Fibroblast of skin of right biceps (primary cell): Measurements from ENCODE around the gene INSL3.
A peak's percentile ranks its signal among the peaks of the same experiment; 100 is the strongest.

ENCODE experiments used
- DNase-seq: peaks from one replicate; pipeline ENCODE4 v3.0.0-alpha.2; 2013

INSL3 gene

GRCh38 chr19:17843908-17844490 is 22.7 kb upstream of the INSL3 start:
- DNase-seq, result no peak

DNA sequence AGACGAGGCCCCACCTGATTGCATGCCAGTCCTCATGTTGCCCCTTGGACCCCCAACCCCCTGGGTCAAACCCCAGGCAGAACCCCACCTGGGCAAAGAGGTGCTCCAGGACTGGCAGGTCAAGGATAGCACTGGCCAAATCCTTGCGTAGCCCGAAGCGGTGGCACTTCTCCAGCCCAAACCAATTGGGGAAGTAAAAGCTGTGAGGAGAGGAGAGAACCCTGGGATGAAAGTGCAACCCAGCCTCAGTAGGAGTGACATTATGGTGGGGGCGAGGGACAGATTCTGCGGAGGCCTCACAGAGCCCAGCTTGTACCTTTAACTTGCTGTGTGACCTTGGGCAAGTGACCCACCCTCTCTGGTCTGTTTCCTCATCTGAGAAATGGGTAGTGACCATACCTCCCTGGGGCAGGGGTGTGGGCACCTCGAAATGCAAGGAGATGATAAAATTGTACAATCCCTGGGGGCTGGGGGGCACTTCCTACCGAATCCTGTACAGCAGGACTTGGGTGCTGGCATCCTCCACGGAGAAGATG is 22.0 kb upstream of the INSL3 start:
- DNase-seq, result no peak

DNA sequence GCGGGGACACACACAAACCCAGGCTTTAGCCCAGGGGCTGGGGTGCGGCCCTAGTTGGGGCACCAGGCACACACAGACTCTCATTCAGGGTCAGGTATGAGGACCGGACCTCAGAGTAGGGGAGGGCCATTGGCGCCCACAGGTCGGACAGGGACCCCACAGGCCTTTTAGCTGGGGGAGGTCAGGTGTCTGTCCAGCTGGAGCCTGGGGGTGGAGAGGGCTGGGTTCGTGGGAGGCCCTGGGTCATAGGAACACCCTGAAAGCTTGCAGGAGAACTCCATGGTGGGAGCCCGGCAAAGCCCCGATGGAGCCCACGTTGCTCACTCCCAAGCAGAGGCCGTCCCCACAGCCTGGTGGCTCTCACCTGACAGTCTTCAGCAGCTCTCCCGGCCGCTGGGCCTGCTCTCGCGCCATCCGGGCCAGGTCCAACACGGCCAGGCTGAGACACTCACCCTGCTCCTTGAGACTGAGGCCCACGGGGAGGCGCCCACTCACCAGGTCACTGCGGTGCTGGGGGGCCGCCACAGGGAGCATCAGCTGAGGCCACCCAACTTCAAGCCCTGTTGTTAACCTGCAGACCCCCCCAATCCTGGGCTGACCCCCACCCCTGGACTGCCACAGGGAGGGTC is 21.5 kb upstream of the INSL3 start:
- DNase-seq, result no peak

DNA sequence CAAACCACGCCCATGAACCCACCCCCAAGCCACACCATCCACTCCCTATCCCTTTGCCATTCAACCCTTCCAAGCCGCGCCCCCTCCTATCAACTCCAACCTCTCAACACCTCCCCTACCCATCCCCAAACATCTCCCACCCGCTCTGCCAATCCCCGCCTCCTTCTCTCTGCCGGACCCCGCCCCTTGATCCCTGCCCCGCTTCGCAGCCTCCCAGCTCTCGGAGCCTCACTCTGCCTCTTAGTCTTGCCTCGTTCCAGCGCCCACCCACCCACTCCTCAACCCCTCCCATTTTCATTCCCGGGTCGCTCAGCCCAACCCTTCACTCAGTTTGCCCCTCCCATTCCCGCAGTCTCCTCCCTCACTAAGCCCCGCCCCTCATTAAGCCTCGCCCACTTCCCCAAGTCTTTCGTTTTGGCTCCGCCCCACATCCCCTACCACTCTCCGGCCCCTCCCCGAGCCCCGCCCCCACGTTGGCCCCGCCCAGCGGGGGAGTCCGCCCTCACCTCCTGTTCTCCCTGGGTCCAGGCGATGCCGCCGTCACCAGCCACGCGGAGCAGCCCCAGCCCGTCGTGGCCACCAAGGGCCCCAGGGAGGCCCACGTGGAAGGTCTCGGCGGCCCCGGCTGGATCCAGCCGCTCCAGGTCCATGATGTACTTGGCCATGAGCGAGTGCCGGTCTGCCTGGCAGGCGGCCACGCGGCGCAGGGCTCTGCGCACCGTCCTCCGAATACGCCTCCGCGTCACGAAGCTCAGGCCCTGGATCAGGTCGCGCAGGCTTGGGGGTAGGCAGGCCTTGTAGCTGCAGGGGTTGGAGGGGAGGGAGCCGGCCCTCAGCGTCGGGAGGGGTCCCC is 20.7 kb upstream of the INSL3 start:
- DNase-seq, result peak; percentile 87

GRCh38 chr19:17841371-17841809 is 20.1 kb upstream of the INSL3 start:
- no peak for DNase-seq

DNA sequence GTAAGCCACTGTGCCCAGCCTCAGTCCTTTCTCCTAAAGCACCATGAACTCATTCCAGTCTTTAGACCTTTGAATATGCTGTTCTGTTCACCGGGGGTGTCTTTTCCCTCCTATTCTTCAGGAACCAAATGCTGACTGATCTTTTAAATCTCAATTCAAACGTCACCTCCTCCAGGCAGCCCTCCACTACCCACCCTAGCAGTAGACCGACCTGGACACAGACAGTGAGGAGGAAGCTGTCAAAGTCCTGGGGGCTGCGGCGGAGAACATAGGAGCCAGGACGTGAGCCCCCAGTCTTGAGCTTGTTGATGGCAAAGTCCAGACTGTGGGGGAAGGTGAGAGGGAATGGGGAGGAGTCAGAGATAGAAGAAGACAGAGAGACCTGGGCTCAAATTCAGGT is 18.7 kb upstream of the INSL3 start:
- DNase-seq, result no peak

DNA sequence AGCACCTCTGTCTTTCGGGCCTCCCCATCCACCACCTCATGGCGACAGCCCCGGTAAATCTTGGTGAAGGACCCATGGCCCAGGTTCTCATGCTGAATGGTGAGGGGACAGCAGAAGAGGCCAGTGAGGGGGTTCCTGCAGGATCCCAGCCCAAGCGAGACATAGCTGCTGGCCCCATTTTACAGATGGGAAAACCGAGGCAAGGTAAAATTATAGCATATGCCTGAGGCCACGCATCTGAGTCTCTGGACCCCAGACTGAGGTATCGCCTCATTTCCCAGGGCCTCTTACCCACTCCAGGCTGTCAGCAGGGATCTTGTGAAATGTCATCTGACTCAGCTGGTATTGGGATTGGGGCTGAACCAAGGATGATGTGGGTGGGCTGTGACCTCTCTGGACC is 16.7 kb upstream of the INSL3 start:
- no peak for DNase-seq

DNA sequence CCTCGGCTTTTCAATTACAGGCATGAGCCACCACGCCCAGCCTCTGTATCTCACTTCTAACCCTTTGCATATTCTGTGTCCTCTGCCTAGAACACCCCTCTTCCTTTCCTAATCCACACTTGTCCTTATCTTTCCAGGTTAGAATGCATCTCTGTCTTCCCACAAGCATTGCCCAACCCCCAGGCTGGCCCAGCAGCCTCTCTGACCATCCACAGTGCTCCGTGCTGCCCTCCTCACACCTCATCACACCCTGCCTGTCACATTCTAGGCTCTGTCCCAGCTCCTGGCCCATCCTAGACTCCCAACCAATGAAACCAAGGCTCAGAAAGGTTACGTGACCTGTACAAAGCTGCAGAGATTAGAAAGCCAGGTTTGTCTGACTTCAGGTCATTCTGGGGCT is 15.2 kb upstream of the INSL3 start:
- DNase-seq, result no peak

DNA sequence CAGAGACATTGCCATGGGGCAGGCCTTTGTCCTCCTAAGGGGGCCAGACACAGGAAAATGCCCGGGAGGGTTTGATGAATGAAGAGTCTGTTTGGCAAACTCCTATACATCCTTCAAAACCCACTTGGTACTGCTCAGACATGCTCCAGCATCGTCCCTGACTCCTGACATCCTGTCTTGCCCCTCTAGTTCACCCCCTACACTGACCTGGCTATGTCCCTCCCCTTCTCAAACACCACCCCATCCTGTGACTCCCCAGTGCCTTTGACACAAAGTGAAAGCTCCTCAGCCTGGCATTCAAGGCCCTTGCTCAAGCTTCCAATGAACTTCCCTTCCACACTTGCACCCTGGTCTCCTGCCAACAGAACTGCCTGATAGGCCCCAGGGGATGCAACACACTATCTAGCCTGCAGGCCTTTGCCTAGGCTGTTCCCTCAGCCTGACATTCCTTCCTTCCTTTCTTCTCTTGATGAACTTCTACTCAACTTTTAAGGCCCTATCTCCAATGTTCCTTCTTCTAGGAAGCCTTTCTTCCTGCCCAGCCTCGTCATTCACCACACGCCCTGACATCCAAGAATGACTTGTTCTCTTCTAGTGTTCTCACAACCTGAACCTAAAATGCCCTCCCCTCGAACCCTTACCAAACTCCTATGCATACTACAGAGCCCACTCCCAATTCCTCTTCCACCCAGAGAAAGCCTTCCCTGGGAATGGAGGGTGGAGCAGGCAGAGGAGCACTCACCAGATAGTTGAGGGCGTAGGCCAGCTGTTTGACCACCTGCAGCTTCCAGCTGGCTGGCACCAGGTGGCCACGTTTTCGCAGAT is 14.1 kb upstream of the INSL3 start:
- DNase-seq, result no peak

GRCh38 chr19:17834350-17835181 is 13.2 kb upstream of the INSL3 start:
- DNase-seq, result no peak

- DNase-seq, result no peak
These were observed 11.3 kb upstream of the INSL3 start for GRCh38 chr19:17832443-17833208.

DNA sequence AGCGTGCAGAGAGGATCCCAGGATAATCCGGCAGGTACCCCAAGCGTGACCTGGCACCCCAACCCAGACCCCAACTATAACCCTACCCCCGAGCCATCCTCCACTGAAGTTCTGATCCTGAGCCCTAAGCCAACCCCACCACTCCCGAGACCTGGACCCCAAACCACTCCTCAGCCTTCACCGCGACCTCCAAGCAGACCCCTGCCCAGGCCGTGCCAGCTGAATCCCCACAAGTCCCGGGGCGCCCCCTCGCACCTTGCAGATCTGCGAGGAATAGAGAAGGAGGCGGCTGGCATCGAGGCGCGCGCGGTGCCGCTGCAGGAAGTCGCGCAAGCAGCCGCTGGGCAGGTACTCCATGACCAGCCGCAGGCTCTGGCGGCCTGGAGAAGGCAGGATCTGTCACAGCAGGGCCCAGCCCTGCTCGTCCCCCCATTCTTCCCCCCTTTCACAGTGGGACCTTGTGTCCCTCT is 10.1 kb upstream of the INSL3 start:
- no peak for DNase-seq

- peak; percentile 83 for DNase-seq
These were observed 9.5 kb upstream of the INSL3 start for GRCh38 chr19:17830567-17831418.

DNA sequence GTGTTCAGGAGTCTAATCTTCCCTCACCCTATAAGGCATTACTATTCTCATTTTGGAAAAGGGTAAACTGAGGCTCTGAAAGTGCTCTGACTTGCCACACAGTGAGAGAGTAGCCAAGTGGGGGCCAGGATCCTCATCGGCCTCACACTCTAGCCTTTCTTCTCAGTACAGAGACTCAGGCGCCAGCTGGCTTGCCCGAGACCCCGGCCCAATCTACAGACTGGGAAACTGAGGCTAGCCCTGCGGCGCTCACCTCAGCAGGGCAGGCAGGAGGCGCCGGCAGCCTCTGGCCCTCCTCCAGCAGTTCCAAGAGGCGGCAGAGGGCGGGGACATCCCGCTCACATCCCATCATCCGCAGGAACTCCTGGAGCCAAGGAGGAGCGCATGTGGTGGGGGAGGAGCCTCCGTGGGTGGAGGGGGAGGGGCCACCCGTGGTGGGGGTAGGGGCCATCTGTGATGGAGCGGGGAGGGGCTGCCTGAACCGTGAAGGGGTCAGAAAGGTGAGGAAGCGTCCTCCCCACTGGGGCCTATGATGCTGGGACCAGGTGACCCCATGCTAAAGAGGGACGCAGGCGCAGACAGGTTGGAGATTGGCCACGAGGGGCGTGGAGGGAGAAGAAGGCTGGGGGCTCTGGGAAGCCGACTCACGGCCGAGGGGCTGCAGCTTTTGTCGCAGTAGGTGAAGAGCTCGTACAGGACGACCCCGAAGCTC is 8.7 kb upstream of the INSL3 start:
- DNase-seq, result peak; percentile 66

GRCh38 chr19:17826508-17827056 is 5.3 kb upstream of the INSL3 start:
- DNase-seq, result no peak

- no peak for DNase-seq
These were observed 3.0 kb upstream of the INSL3 start for GRCh38 chr19:17824339-17824738.

- no peak for DNase-seq
These were observed 3.5 kb downstream of the INSL3 start for GRCh38 chr19:17817668-17818363.

DNA sequence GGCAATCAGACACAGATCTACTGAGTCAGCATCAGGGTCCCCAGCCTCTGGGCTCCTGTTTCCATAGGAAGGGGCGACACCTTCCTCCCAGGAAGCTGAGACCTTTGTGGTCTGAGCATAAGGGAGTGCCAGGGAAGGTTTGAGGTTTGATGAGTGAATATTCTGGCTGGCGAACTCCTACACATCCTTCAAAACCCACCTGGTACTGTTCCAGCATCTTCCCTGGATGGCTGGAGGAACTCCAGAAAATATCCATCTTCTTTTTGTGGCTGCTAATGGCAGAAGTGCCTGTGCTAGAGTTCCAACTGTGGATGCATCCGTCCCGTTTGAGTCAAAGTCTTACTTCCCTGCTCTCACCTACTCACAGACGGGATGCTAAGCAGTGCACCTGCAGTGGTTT is 9.2 kb downstream of the INSL3 start:
- no peak for DNase-seq
